HCT116 (cell line): ENCODE measurements around the gene CBR1.

Source experiments
- CEBPB ChIP-seq: IDR thresholded peaks from 2 replicates; pipeline ENCODE4 v1.6.1; 2012; ENCODE audit warnings: low read depth
- MAX ChIP-seq: IDR thresholded peaks from 2 replicates; pipeline ENCODE4 v1.6.1; 2012
- POLR2A ChIP-seq: IDR thresholded peaks from 2 replicates; pipeline ENCODE4 v1.7.0; 2011; ENCODE audit warnings: borderline replicate concordance; ENCODE audit not compliant: insufficient read depth, insufficient read length; ENCODE audit errors: extremely low read depth
- SP1 ChIP-seq: IDR thresholded peaks from 2 replicates; pipeline ENCODE4 v1.6.1; 2012; ENCODE audit warnings: low read depth
- YY1 ChIP-seq: IDR thresholded peaks from 2 replicates; pipeline ENCODE4 v1.6.1; 2011; ENCODE audit warnings: low read length, low read depth, moderate library complexity, mild to moderate bottlenecking; ENCODE audit not compliant: insufficient replicate concordance; ENCODE audit errors: extremely low read depth
- TF ChIP-seq, protein P1 (sequence below): IDR thresholded peaks from 2 replicates; pipeline ENCODE4 v1.6.1; 2012; ENCODE audit warnings: low read depth
- TF ChIP-seq, protein P2 (sequence below), 3 experiments: fragments of 200-600 bp in 1 of 3; sonication (generic) in 1 of 3; IDR thresholded peaks in 2 of 3; conservative IDR thresholded peaks in 1 of 3; 2 replicates each; pipeline ENCODE4 v1.5.1; 2012 to 2017; ENCODE audit warnings: low read depth in 2 of 3, low read length in 2 of 3, antibody characterized with exemption in 1 of 3, borderline replicate concordance in 1 of 3, control low read depth in 1 of 3, mild to moderate bottlenecking in 1 of 3, mixed read lengths in 1 of 3, mixed run types in 1 of 3, moderate library complexity in 1 of 3; ENCODE audit not compliant: insufficient read depth in 1 of 3

- TF ChIP-seq, protein P1, sequence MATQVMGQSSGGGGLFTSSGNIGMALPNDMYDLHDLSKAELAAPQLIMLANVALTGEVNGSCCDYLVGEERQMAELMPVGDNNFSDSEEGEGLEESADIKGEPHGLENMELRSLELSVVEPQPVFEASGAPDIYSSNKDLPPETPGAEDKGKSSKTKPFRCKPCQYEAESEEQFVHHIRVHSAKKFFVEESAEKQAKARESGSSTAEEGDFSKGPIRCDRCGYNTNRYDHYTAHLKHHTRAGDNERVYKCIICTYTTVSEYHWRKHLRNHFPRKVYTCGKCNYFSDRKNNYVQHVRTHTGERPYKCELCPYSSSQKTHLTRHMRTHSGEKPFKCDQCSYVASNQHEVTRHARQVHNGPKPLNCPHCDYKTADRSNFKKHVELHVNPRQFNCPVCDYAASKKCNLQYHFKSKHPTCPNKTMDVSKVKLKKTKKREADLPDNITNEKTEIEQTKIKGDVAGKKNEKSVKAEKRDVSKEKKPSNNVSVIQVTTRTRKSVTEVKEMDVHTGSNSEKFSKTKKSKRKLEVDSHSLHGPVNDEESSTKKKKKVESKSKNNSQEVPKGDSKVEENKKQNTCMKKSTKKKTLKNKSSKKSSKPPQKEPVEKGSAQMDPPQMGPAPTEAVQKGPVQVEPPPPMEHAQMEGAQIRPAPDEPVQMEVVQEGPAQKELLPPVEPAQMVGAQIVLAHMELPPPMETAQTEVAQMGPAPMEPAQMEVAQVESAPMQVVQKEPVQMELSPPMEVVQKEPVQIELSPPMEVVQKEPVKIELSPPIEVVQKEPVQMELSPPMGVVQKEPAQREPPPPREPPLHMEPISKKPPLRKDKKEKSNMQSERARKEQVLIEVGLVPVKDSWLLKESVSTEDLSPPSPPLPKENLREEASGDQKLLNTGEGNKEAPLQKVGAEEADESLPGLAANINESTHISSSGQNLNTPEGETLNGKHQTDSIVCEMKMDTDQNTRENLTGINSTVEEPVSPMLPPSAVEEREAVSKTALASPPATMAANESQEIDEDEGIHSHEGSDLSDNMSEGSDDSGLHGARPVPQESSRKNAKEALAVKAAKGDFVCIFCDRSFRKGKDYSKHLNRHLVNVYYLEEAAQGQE, result no peak
- TF ChIP-seq POLR2A (no peak), MAX (no peak), CEBPB (no peak), YY1 (no peak), SP1 (no peak)
- TF ChIP-seq, protein P2, sequence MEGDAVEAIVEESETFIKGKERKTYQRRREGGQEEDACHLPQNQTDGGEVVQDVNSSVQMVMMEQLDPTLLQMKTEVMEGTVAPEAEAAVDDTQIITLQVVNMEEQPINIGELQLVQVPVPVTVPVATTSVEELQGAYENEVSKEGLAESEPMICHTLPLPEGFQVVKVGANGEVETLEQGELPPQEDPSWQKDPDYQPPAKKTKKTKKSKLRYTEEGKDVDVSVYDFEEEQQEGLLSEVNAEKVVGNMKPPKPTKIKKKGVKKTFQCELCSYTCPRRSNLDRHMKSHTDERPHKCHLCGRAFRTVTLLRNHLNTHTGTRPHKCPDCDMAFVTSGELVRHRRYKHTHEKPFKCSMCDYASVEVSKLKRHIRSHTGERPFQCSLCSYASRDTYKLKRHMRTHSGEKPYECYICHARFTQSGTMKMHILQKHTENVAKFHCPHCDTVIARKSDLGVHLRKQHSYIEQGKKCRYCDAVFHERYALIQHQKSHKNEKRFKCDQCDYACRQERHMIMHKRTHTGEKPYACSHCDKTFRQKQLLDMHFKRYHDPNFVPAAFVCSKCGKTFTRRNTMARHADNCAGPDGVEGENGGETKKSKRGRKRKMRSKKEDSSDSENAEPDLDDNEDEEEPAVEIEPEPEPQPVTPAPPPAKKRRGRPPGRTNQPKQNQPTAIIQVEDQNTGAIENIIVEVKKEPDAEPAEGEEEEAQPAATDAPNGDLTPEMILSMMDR (IDR thresholded peaks at IDR 0.05 in 2 of 3, conservative IDR thresholded peaks at IDR 0.05 in 1 of 3; ENCODE audit: borderline replicate concordance in 1 of 3, insufficient read depth in 1 of 3, low read depth in 2 of 3, low read length in 2 of 3), result no peak
Observed at GRCh38 chr21:36120304-36120888, 50.6 kb downstream of the CBR1 start.
